GM21447 (cell line): ENCODE data around the gene BMPR2.
"Not testable (repeated sequence)": the region's sequence is repeated elsewhere in the genome, so short reads cannot be mapped to it uniquely, and the experiment has no call there.

ENCODE experiments used
- ATAC-seq: cut with Tn5 transposase; IDR thresholded peaks from one replicate; pipeline ENCODE4 v1.9.1; 2021; ENCODE audit not compliant: unreplicated experiment

The BMPR2 gene

GRCh38 chr2:202375609-202376408 is at the start of gene BMPR2:
BMPR2 (plus strand) TSS chr2:202376327; CDS start chr2:202377475, 1,148 bp downstream.
- peak; percentile 65 for ATAC-seq

DNA sequence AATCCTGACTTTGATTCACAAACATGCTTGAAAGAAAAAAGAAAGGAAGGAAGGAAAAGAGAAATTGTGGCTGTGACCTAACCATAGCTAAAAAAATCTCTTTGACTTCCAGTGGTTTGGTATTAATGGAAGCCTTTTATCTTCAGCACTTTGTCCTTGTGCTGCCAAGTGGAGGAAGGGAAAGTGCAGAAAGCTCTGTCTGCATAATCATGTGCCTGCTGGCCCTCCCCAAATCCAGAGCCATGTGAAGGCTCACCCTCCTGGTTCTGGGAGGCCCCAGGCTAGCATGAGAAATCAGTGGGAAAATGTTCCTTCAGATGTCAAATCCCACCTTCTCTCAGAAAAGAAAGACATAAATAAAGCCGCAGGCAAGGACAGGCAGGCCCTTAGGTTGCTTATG is 48.3 kb upstream of the BMPR2 start:
- ATAC-seq: no peak

DNA sequence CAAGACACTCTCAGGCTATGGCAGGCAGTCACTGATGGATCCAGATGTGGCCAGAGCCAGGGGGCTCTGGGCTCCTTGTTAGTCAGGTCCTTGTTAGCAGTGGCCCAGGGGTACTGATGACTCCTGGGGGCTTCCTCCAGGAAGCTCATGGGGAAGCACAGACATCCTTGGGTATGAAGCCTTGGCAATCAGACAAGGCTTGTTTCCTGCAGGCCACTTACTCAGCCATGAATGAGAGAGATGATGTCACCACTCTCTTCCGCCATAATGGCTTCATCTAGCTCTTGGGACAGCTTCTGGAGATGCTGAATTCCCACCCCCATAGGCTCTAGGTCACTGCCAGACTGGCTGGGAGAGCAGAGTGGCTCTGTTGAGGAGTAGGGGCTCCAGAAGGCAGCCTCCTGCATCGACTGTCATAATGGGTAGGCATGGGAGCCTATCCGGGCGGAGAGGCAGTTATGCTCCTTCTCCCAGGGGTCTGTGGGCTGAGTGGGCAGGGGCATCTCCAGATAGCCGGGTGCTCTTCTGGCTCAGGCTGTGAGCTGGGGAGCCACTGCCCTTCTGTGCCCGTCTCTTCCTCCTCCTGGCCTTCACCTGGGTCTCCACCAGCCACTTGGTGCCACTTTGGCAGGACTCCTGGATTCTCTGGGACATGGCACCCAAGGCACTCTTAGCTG is 40.2 kb upstream of the BMPR2 start:
- ATAC-seq: no peak

- ATAC-seq: no peak
Observed at GRCh38 chr2:202337151-202337550, 39.0 kb upstream of the BMPR2 start.

- no peak for ATAC-seq
Observed at GRCh38 chr2:202337706-202338346, 38.3 kb upstream of the BMPR2 start.

GRCh38 chr2:202339071-202339870 is 36.9 kb upstream of the BMPR2 start:
- no peak for ATAC-seq

GRCh38 chr2:202344178-202344577 is 31.9 kb upstream of the BMPR2 start:
- no peak for ATAC-seq

- no peak for ATAC-seq
Observed at GRCh38 chr2:202346180-202346579, 29.9 kb upstream of the BMPR2 start.

DNA sequence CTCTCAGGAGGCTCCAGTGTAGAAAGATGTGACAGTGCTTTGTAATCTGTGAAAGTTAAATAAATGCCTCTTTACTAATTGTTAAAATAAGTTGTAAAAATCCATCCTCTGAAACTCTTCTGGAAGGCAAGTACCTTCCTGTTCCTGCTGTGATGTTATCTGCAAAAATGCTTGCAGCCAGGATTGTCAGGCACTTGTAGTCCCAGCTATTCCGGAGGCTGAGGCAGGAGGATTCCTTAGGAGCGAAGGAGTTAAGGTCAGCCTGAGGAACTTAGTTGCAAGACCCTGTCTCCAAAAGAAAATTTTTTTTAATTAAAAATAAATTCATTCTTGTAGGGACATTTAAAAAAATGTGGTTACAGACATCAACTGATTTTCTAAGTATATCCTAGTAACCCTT is 22.7 kb upstream of the BMPR2 start:
- no peak for ATAC-seq

GRCh38 chr2:202355993-202356505 is 20.1 kb upstream of the BMPR2 start:
- ATAC-seq: no peak

DNA sequence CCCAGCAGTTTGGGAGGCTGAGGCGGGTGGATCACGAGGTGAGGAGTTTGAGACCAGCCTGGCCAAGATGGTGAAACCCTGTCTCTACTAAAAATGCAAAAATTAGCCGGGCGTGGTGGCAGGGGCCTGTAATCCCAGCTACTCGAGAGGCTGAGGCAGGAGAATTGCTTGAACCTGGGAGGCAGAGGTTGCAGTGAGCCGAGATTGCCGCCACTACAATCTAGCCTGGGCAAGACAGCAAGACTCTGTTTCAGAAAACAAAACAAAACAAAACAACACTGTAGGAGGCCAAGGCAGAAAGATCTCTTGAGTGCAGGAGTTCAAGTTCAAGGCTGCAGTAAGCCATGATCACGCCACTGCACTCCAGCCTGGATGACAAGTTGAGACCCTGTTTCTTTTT is 17.2 kb upstream of the BMPR2 start:
- not testable (repeated sequence) for ATAC-seq

DNA sequence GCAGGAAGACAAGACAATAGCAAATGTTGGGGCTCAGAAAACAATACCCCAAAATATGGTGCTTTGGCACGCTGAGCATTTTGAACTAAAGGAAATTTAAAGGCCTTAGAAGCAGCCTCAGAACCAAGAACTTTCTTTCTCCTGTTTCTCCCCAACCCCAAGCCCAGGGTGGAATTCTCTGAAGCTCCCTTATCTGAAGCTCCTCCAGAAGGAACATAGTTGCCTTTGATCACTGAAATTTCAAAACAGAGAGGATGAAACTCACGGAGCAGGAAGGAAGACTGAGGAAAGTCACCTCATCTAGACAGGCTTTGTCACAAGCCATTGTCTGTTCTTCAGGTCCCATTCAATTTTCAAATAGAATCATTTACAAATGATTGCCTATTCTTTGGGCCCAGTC is 15.5 kb upstream of the BMPR2 start:
- ATAC-seq: no peak

DNA sequence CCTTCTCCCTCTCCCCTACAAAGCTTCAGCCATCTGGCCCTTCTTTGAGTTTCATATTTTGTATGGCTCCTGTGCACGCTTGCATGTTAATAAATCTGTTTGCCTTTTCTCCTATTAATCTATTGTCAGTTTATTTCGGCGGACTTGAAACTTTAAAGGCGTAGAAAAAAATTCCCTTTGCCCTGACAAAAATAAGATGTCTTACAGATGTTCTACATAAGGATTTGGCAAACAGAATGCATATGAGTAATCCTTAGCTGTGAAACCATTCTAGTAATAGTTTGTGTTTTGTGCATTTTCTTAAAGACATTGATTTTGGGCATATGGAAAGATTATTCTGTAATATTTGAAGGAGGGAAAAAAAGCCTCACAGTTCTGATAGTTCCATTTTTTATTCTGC is 15.0 kb upstream of the BMPR2 start:
- ATAC-seq: no peak

- no peak for ATAC-seq
Observed at GRCh38 chr2:202373490-202373889, 2.6 kb upstream of the BMPR2 start.

DNA sequence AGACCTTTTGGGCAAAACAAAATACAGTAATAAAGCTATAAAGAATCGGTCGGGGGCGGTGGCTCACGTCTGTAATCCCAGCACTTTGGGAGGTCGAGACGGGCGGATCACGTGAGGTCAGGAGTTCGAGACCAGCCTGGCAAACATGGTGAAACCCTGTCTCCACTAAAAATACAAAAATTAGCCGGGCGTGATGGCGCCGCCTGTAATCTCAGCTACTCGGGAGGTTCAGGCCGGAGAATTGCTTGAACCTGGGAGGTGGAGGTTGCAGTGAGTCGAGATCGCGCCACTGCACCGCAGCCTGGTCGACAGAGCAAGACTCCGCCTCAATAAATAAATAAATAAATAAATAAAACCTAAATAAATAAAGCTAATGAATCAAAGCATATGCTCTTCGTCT is 1.7 kb upstream of the BMPR2 start:
- ATAC-seq: not testable (repeated sequence)

GRCh38 chr2:202375033-202375608 is 1.0 kb upstream of the BMPR2 start:
- ATAC-seq: no peak

GRCh38 chr2:202376460-202377206 is 506 bp downstream of the BMPR2 start:
- ATAC-seq: peak; percentile 28

DNA sequence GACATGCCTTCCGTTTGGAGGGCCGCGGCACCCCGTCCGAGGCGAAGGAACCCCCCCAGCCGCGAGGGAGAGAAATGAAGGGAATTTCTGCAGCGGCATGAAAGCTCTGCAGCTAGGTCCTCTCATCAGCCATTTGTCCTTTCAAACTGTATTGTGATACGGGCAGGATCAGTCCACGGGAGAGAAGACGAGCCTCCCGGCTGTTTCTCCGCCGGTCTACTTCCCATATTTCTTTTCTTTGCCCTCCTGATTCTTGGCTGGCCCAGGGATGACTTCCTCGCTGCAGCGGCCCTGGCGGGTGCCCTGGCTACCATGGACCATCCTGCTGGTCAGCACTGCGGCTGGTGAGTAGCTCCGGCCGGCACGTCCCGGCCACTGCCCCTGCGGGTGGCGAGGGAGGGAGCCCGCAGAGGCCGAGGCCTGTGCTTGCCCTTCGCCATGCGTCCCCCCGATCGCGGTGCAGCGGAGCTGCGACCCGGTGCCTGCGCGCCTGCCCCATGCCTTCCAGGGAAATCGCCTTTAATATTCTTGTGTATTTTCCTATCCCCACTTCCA is 1.2 kb downstream of the BMPR2 start:
- ATAC-seq: no peak

GRCh38 chr2:202378001-202378400 is 1.9 kb downstream of the BMPR2 start:
- ATAC-seq: no peak
